GM23248 (cell line): Measurements from ENCODE around the gene AGPAT3. TPM values are rescaled to one million over a fixed set of nuclear protein-coding genes. Genes with fewer than 3 reads are reported as not detected.

Experiments used
- DNase-seq: peaks from one replicate; pipeline ENCODE4 v3.0.0-alpha.2; 2015
- H2AFZ ChIP-seq: fragments of 200-600 bp; sonication (generic); 2 replicates; pipeline ENCODE4 v1.6.1; 2016; ENCODE audit warnings: antibody characterized with exemption
- H3F3A ChIP-seq: fragments of 200-600 bp; sonication (generic); 2 replicates; pipeline ENCODE4 v1.6.1; 2016; ENCODE audit warnings: mild to moderate bottlenecking, antibody characterized with exemption, mixed run types; ENCODE audit not compliant: insufficient read depth
- H3K27ac ChIP-seq: fragments of 200-600 bp; sonication (generic); 2 replicates; pipeline ENCODE4 v1.5.1; 2016; ENCODE audit warnings: mild to moderate bottlenecking
- H3K27me3 ChIP-seq: fragments of 200-600 bp; sonication (generic); replicated peaks from 2 replicates; pipeline ENCODE4 v1.6.1; 2016; ENCODE audit warnings: mild to moderate bottlenecking; ENCODE audit not compliant: insufficient read depth
- H3K36me3 ChIP-seq: fragments of 200-600 bp; sonication (generic); 2 replicates; pipeline ENCODE4 v1.6.1; 2016; ENCODE audit warnings: low read depth, mild to moderate bottlenecking
- H3K4me1 ChIP-seq: fragments of 200-600 bp; sonication (generic); 2 replicates; pipeline ENCODE4 v1.6.1; 2016; ENCODE audit warnings: mild to moderate bottlenecking; ENCODE audit not compliant: insufficient read depth
- H3K4me2 ChIP-seq: fragments of 200-600 bp; sonication (generic); one replicate; pipeline ENCODE4 v1.6.1; 2016; ENCODE audit warnings: mild to moderate bottlenecking; ENCODE audit not compliant: unreplicated experiment
- H3K4me3 ChIP-seq: fragments of 200-600 bp; sonication (generic); 2 replicates; pipeline ENCODE4 v1.5.1; 2016; ENCODE audit warnings: mild to moderate bottlenecking
- H3K79me2 ChIP-seq: fragments of 200-600 bp; sonication (generic); 2 replicates; pipeline ENCODE4 v1.6.1; 2016; ENCODE audit warnings: mild to moderate bottlenecking; ENCODE audit not compliant: insufficient read depth
- H3K9ac ChIP-seq: fragments of 200-600 bp; sonication (generic); 2 replicates; pipeline ENCODE4 v1.6.1; 2016; ENCODE audit warnings: mild to moderate bottlenecking
- H3K9me2 ChIP-seq: fragments of 200-600 bp; sonication (generic); 2 replicates; pipeline ENCODE4 v1.6.1; 2016; ENCODE audit warnings: mixed run types, mild to moderate bottlenecking, moderate library complexity; ENCODE audit not compliant: insufficient read depth
- H3K9me3 ChIP-seq: fragments of 200-600 bp; sonication (generic); one replicate; pipeline ENCODE4 v1.6.1; 2017; ENCODE audit warnings: low read depth
- H4K20me1 ChIP-seq: fragments of 200-600 bp; sonication (generic); 2 replicates; pipeline ENCODE4 v1.6.0; 2016; ENCODE audit not compliant: insufficient read depth
- EZH2 ChIP-seq: fragments of 200-600 bp; sonication (generic); IDR thresholded peaks from 2 replicates; pipeline ENCODE4 v1.6.1; 2018; ENCODE audit warnings: antibody characterized with exemption, mild to moderate bottlenecking; ENCODE audit not compliant: insufficient read depth, poor library complexity, severe bottlenecking
- EZH2phosphoT487 ChIP-seq: fragments of 200-600 bp; sonication (generic); IDR thresholded peaks from 2 replicates; pipeline ENCODE4 v1.6.1; 2018; ENCODE audit warnings: antibody characterized with exemption, moderate library complexity, mild to moderate bottlenecking, low read depth; ENCODE audit not compliant: insufficient read depth
- WGBS, 2 experiments: methylation state at CpG; one replicate each; pipeline ENCODE4 v1.1.6; 2015 to 2017; ENCODE audit warnings: low lambda C conversion rate in 2 of 2, low coverage in 1 of 2; ENCODE audit errors: missing lambda C conversion rate in 2 of 2; 5-methylcytosine and 5-hydroxymethylcytosine counted together
- in situ Hi-C: fragments of 300-500 bp; cut with MboI; formaldehyde crosslinking; loops from 2 replicates; pipeline ENCODE4 v1.15.0; 2020
- polyA plus RNA-seq: library from polyadenylated mRNA; unstranded; fragments of >200 nt; fragmentation: Nextera tagmentation; extraction: Ambion mirVana; gene quantifications from 2 replicates; pipeline ENCODE4 v1.2.1, GENCODE V29; 2016
- total RNA-seq: library from RNA; depleted of rRNA; stranded (reverse); fragments of >200 nt; shearing (Covaris generic); gene quantifications from 2 replicates; pipeline ENCODE4 v1.2.3, GENCODE V29; 2014

AGPAT3 gene
- total and polyA plus RNA-seq, 2 experiments from 2014 or later, result 12.3 to 29.3 TPM

GRCh38 chr21:44019568-44019958 lies 154.5 kb downstream of the AGPAT3 start:
- no peak for DNase-seq
- Histone ChIP-seq H3F3A (peaks cover 11% of the 10 kb centered on the region; the same call in 1 of the 2 replicates), H4K20me1 (peaks cover 12% of the 10 kb centered on the region; the same call in 1 of the 2 replicates), H3K9me3 (no peaks in the 10 kb centered on the region), H2AFZ (no peak overlapping the region), H3K4me3 (no peak overlapping the region), H3K27me3 (no peaks in the 10 kb centered on the region), H3K27ac (no peak overlapping the region), H3K79me2 (peaks cover 100% of the 10 kb centered on the region), H3K36me3 (no peaks in the 10 kb centered on the region), H3K4me1 (peaks cover 16% of the 10 kb centered on the region), H3K9ac (no peak overlapping the region), H3K9me2 (no peaks in the 10 kb centered on the region), H3K4me2 (no peak overlapping the region)
- WGBS, 2 experiments, result 96 to 98% methylated on average over 8 of the region's 8 CpGs
- TF ChIP-seq EZH2 (no peak), EZH2phosphoT487 (no peak)
- in situ Hi-C loops, result no loop called here

GRCh38 chr21:44020551-44020950 lies 155.5 kb downstream of the AGPAT3 start:
- Histone ChIP-seq H3F3A (peaks cover 20% of the 10 kb centered on the region), H3K9ac (no peak overlapping the region), H3K27ac (no peak overlapping the region), H3K79me2 (peaks cover 100% of the 10 kb centered on the region), H3K36me3 (no peaks in the 10 kb centered on the region), H3K4me1 (peaks cover 20% of the 10 kb centered on the region), H3K4me3 (no peak overlapping the region), H3K27me3 (no peaks in the 10 kb centered on the region), H3K9me3 (no peaks in the 10 kb centered on the region), H4K20me1 (peaks cover 12% of the 10 kb centered on the region; the same call in 1 of the 2 replicates), H3K4me2 (no peak overlapping the region), H2AFZ (no peak overlapping the region), H3K9me2 (no peaks in the 10 kb centered on the region)
- TF ChIP-seq EZH2phosphoT487 (no peak), EZH2 (no peak)
- in situ Hi-C loops, result no loop called here
- WGBS, 2 experiments, result 97 to 98% methylated on average over 4 of the region's 4 CpGs
- DNase-seq, result no peak

- Histone ChIP-seq H3K79me2 (peaks cover 100% of the 10 kb centered on the region), H3K27me3 (no peaks in the 10 kb centered on the region), H3K27ac (no peak overlapping the region), H2AFZ (no peak overlapping the region), H4K20me1 (peaks cover 9% of the 10 kb centered on the region; the same call in 1 of the 2 replicates), H3K36me3 (no peaks in the 10 kb centered on the region), H3K4me1 (peaks cover 20% of the 10 kb centered on the region), H3F3A (peaks cover 23% of the 10 kb centered on the region), H3K9me2 (no peaks in the 10 kb centered on the region), H3K9me3 (no peaks in the 10 kb centered on the region), H3K4me2 (no peak overlapping the region), H3K9ac (no peak overlapping the region), H3K4me3 (no peak overlapping the region)
- 91 to 100% methylated on average over 1 of the region's 1 CpG for WGBS, 2 experiments
- no peak for DNase-seq
- in situ Hi-C loops, result no loop called here
- TF ChIP-seq EZH2phosphoT487 (no peak), EZH2 (no peak)
Measured at GRCh38 chr21:44021064-44021463, 156.0 kb downstream of the AGPAT3 start.

- no peak overlapping the region for H3K9ac ChIP-seq
- H3K36me3 ChIP-seq, result no peaks in the 10 kb centered on the region
- no peaks in the 10 kb centered on the region for H3K27me3 ChIP-seq
- H4K20me1 ChIP-seq, result peaks cover 8% of the 10 kb centered on the region; the same call in 1 of the 2 replicates
- no peak overlapping the region for H3K4me3 ChIP-seq
- H3K9me2 ChIP-seq, result no peaks in the 10 kb centered on the region
- peaks cover 25% of the 10 kb centered on the region for H3K4me1 ChIP-seq
- peaks cover 100% of the 10 kb centered on the region for H3K79me2 ChIP-seq
- no peak for DNase-seq
- in situ Hi-C loops, result no loop called here
- H2AFZ ChIP-seq, result no peak overlapping the region
- peaks cover 37% of the 10 kb centered on the region for H3F3A ChIP-seq
- no peak overlapping the region for H3K4me2 ChIP-seq
- peak overlapping the region; percentile 90 for H3K27ac ChIP-seq
- no peaks in the 10 kb centered on the region for H3K9me3 ChIP-seq
- no peak for TF ChIP-seq EZH2
- TF ChIP-seq EZH2phosphoT487, result no peak
- 100% methylated on average over 1 of the region's 1 CpG for WGBS, 2 experiments
Measured at GRCh38 chr21:44024257-44024656, 159.2 kb downstream of the AGPAT3 start.

- Histone ChIP-seq H3K27ac (peak overlapping the region; percentile 90), H4K20me1 (peaks cover 8% of the 10 kb centered on the region; the same call in 1 of the 2 replicates), H3F3A (peaks cover 37% of the 10 kb centered on the region), H3K9me2 (no peaks in the 10 kb centered on the region), H3K27me3 (no peaks in the 10 kb centered on the region), H3K4me2 (peak overlapping the region; percentile 72), H3K9me3 (no peaks in the 10 kb centered on the region), H3K9ac (peak overlapping the region; percentile 65), H3K4me3 (peak overlapping the region; percentile 28), H3K79me2 (peaks cover 100% of the 10 kb centered on the region), H3K36me3 (no peaks in the 10 kb centered on the region), H3K4me1 (peaks cover 25% of the 10 kb centered on the region), H2AFZ (peak overlapping the region; percentile 56)
- DNase-seq, result peak; percentile 87
- in situ Hi-C loops, result no loop called here
- WGBS, 2 experiments, result 11 to 13% methylated on average over 8 of the region's 8 CpGs
- no peak for TF ChIP-seq EZH2phosphoT487
- no peak for TF ChIP-seq EZH2
Measured at GRCh38 chr21:44024887-44025353, 159.9 kb downstream of the AGPAT3 start.
